ENCODE data around the gene UIMC1. TPM values are rescaled to one million over a fixed set of nuclear protein-coding genes. Genes with fewer than 3 reads are reported as not detected.

Gene UIMC1
- total RNA-seq, 4 donors from 2014 or later: 19.2 to 37.3 (median 23.2) TPM

- Histone ChIP-seq H3K4me1 (no peaks in the 10 kb centered on the region), H3K27me3 (no peaks in the 10 kb centered on the region), H3K4me3 (no peak overlapping the region), H3K36me3 (no peaks in the 10 kb centered on the region), H3K9me3 (no peaks in the 10 kb centered on the region), H3K27ac (no peak overlapping the region)
- 79% methylated on average over 5 of the region's 28 CpGs for WGBS
- TF ChIP-seq POLR2A (IDR thresholded peaks at IDR 0.05) (no peak), POLR2AphosphoS5 (IDR thresholded peaks at IDR 0.05) (no peak), CTCF (IDR thresholded peaks at IDR 0.05) (no peak), EP300 (IDR thresholded peaks at IDR 0.05) (no peak)
- DNase-seq (ENCODE audit: low spot score in 2 of 2): peak; percentile 52 to 74
Observed at GRCh38 chr5:176887252-176887849, 119.2 kb downstream of the UIMC1 start.

- WGBS: 81% methylated on average over 11 of the region's 13 CpGs
- Histone ChIP-seq H3K36me3 (no peaks in the 10 kb centered on the region), H3K27me3 (no peaks in the 10 kb centered on the region), H3K4me3 (no peak overlapping the region), H3K27ac (no peak overlapping the region), H3K9me3 (no peaks in the 10 kb centered on the region), H3K4me1 (no peaks in the 10 kb centered on the region)
- DNase-seq (ENCODE audit: low spot score in 2 of 2): peak; percentile 33 to 68
- no peak for TF ChIP-seq CTCF (IDR thresholded peaks at IDR 0.05)
- TF ChIP-seq POLR2AphosphoS5 (IDR thresholded peaks at IDR 0.05): no peak
- no peak for TF ChIP-seq EP300 (IDR thresholded peaks at IDR 0.05)
- no peak for TF ChIP-seq POLR2A (IDR thresholded peaks at IDR 0.05)
Observed at GRCh38 chr5:176886336-176887251, 120.0 kb downstream of the UIMC1 start.

DNA sequence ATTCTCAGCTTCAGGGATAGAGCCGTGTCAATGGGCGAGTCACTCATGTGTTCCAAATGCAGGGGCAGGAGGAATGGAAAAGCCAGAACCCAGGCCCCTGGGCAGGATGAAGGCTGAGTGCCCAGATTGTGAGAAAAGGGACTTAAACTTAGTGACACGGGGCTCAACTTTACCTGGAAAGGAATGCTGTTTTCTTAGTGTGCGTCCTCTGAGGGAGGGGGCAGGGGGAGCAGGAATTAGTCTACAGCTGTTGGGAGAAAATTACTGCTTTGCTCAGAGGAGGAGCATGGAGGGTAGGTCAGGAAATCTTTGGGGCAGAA, 122.0 kb downstream of the UIMC1 start:
- Histone ChIP-seq H3K9me3 (no peaks in the 10 kb centered on the region), H3K4me1 (no peaks in the 10 kb centered on the region), H3K36me3 (no peaks in the 10 kb centered on the region), H3K27me3 (peaks cover 1% of the 10 kb centered on the region), H3K4me3 (no peak overlapping the region), H3K27ac (no peak overlapping the region)
- WGBS: 45% methylated on average over 4 of the region's 4 CpGs
- TF ChIP-seq POLR2AphosphoS5 (IDR thresholded peaks at IDR 0.05): no peak
- TF ChIP-seq CTCF (IDR thresholded peaks at IDR 0.05): no peak
- no peak for TF ChIP-seq EP300 (IDR thresholded peaks at IDR 0.05)
- no peak for TF ChIP-seq POLR2A (IDR thresholded peaks at IDR 0.05)
- no peak for DNase-seq (ENCODE audit: low spot score in 2 of 2)

DNA sequence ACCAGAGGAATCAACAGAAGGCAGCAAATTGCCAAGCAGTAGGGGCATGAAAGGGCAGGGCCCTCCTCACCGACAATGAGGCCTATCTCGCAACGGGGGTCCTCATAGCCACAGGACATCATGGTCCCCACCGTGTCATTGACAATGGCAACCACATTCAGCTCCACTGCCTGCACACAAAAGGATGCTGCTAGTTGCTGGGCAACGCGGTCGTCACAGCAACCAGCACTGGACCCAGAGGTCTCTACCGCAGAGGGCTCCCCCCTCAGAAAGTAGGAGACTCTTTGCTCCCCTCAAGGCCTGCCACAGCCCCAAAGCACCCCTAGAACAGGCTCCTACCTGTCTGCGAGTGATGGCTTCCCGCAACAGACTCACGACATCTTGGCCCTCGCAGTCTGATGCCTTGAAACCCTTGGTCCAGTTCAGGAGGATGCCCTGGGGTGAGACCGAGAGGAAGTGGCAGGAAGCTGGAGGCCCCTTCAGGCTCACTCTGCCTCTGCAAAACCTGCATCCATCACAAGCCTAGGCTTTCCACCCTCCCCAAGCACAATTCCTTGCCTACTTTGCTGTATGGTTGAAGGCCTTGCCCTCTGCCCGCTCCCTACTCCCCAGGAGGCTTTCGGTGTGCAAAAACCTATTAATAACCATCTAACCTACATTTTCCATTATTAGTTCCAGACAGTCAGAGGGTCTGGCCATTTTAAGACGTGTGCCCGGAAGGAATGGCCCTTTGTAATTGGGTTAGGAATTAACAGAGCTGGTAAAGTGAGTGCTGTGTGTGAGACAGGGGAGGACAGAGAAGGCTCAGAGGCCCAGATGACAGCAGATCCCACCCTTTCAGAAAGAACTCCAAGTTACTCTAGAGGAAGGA, 122.6 kb downstream of the UIMC1 start:
- H3K4me3 ChIP-seq: no peak overlapping the region
- H3K9me3 ChIP-seq: no peaks in the 10 kb centered on the region
- TF ChIP-seq POLR2A (IDR thresholded peaks at IDR 0.05): no peak
- peaks cover 7% of the 10 kb centered on the region for H3K27me3 ChIP-seq
- H3K36me3 ChIP-seq: no peaks in the 10 kb centered on the region
- no peaks in the 10 kb centered on the region for H3K4me1 ChIP-seq
- H3K27ac ChIP-seq: no peak overlapping the region
- DNase-seq (ENCODE audit: low spot score in 2 of 2): no peak
- 90% methylated on average over 16 of the region's 17 CpGs for WGBS

GRCh38 chr5:176882567-176882903, 124.0 kb downstream of the UIMC1 start:
- WGBS: 24% methylated on average over 6 of the region's 6 CpGs
- Histone ChIP-seq H3K4me3 (no peak overlapping the region), H3K9me3 (no peaks in the 10 kb centered on the region), H3K27ac (no peak overlapping the region), H3K4me1 (no peaks in the 10 kb centered on the region), H3K27me3 (peaks cover 20% of the 10 kb centered on the region), H3K36me3 (no peaks in the 10 kb centered on the region)
- TF ChIP-seq EP300 (IDR thresholded peaks at IDR 0.05): no peak
- TF ChIP-seq CTCF (IDR thresholded peaks at IDR 0.05): no peak
- TF ChIP-seq POLR2AphosphoS5 (IDR thresholded peaks at IDR 0.05): no peak
- no peak for TF ChIP-seq POLR2A (IDR thresholded peaks at IDR 0.05)
- no peak for DNase-seq (ENCODE audit: low spot score in 2 of 2)
